Measurements from ENCODE around the gene ZNF407.

ZNF407 gene

DNA sequence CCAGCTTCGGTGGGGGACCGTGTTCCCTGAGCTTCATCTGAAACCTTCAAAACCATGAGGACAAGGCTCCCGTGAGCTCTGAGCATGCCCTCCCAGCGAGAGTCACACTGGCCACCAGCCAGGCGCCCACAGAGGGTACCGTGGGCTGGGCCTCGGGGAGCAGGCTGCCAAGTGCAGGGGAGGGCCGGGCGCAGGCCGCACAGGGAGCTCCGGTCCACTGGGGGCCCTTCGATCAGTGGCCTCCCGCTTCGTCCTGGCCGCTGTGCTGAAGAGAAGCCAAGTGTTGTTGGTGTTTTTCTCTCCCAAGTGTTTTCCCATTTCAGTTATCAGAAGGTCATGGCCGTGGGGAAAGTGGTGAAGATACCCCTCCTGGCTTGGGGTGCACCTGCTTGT lies 466.8 kb downstream of the ZNF407 start:
- Histone ChIP-seq H3K4me3 (ENCODE audit: low read depth in 1 of 2, low read length in 2 of 2) (no peak overlapping the region), H3K9me3 (ENCODE audit: control insufficient read depth in 1 of 2, low read length in 2 of 2) (no peaks in the 10 kb centered on the region)

DNA sequence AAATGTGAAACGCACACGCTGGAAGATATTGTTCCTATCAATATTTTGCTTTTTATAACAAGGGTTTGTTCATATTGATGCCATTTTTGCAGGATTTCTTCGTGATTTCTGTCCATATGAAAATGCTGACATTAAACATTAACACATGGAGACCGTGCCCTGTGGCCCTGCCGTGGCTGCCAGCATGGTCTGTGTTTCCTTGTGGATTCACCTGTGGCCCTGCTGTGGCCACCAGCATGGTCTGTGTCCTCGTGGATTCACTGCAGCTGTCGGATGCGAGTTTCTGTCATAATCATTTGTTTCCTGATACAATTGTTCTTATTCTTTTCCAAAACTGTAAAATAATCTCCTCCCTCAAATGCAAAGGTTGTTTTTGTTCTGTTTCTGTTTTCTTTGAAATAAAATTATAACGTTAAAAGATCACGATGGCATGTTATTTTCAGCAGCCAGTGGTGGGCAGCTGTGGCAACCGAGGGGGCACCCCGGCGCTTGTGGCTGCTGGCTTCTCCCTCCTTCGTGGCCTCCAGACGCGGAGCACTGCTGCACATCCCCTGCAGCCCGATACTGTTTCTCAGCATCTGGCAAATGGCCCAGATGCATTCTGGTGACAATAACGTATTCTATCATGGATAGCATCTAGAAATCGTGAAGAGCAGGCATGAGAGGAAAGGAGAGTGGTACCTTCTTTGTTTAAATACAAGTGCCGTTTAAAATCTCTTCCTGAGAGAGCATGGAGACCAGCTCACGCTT lies 467.8 kb downstream of the ZNF407 start:
- Histone ChIP-seq H3K4me1 (ENCODE audit: control insufficient read depth in 1 of 2, insufficient read depth in 2 of 2, low read length in 2 of 2) (no peaks in the 10 kb centered on the region), H3K4me3 (ENCODE audit: low read depth in 1 of 2, low read length in 2 of 2) (no peak overlapping the region), H3K27ac (ENCODE audit: low read length) (no peak overlapping the region), H3K27me3 (ENCODE audit: low read depth, low read length) (no peaks in the 10 kb centered on the region), H3K9me3 (ENCODE audit: control insufficient read depth in 1 of 2, low read length in 2 of 2) (no peaks in the 10 kb centered on the region), H3K36me3 (ENCODE audit: control insufficient read depth in 1 of 2, insufficient read depth in 2 of 2, low read length in 2 of 2) (peaks cover 0 to 30% of the 10 kb centered on the region in 2 donors)

More for the DNA sequence above, 466.8 kb downstream of the ZNF407 start:
- H3K27ac ChIP-seq (ENCODE audit: low read length) = no peak overlapping the region
- H3K27me3 ChIP-seq (ENCODE audit: low read depth, low read length) = no peaks in the 10 kb centered on the region
- peaks cover 0 to 30% of the 10 kb centered on the region in 2 donors for H3K36me3 ChIP-seq (ENCODE audit: control insufficient read depth in 1 of 2, insufficient read depth in 2 of 2, low read length in 2 of 2)
- no peaks in the 10 kb centered on the region for H3K4me1 ChIP-seq (ENCODE audit: control insufficient read depth in 1 of 2, insufficient read depth in 2 of 2, low read length in 2 of 2)

DNA sequence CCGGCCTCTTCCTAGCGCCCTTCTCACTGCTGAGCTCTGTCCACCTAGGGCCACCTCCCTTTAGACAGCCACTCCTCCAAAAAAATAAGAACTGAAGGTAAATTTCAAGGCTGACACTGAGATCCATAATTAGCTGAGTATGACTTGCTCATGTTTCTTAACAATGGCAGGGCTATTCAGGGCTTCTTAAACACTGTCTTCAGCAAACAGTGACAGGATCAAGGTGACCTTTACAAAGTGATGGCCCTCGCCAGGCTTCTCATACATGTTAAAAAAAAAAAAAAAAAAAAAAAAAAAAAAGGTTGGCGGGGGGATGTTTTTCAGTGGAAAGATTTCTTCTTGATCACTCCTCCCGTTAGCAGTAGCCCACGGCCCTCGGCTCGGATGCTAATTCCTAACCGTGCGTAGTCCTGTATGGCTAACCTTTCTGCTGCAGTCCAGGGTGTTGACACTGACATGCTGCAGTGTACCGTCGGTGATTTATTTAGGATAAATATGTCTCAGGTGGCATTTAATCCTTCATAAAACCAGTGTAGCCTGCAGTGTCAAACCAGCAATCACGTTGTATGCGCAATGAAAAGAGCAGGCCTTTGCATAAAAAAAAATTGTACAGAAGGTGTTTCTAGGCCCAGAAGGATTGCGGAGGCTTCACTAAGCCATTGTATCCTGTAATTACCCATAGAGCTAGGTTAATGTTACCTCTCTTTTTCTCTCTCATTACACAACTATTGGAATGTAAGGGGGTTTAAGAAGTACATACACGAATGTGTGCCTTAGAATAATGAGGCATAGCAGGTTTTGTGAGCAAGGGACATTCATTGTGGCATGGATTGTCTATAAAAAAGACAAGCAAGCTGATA lies 468.6 kb downstream of the ZNF407 start:
- no peak overlapping the region for H3K27ac ChIP-seq (ENCODE audit: low read length)
- no peak overlapping the region for H3K4me3 ChIP-seq (ENCODE audit: low read depth in 1 of 2, low read length in 2 of 2)
- H3K4me1 ChIP-seq (ENCODE audit: control insufficient read depth in 1 of 2, insufficient read depth in 2 of 2, low read length in 2 of 2) = no peaks in the 10 kb centered on the region
- H3K9me3 ChIP-seq (ENCODE audit: control insufficient read depth in 1 of 2, low read length in 2 of 2) = no peaks in the 10 kb centered on the region
- H3K27me3 ChIP-seq (ENCODE audit: low read depth, low read length) = no peaks in the 10 kb centered on the region
- H3K36me3 ChIP-seq (ENCODE audit: control insufficient read depth in 1 of 2, insufficient read depth in 2 of 2, low read length in 2 of 2) = peaks cover 0 to 30% of the 10 kb centered on the region in 2 donors

DNA sequence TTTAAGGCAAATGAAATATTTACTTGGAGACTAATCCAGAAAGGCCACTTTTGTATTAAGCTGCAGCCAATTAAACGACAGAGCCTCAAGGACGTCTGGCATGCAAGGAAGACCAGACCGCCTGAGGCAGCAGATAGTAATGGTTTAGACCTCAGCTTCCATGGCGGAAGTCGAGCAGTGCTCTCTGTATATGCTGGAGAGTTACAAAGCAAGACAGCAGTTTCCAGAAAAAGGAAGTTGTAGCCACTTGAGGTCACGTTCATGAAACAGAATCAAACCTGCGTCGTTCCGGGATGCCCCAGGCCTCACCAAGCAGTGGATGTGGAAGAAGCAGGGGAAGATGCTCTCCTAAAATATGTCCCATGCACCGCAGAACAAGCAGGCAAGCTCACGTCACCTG lies 469.3 kb downstream of the ZNF407 start:
- H3K4me1 ChIP-seq (ENCODE audit: control insufficient read depth in 1 of 2, insufficient read depth in 2 of 2, low read length in 2 of 2) = no peaks in the 10 kb centered on the region
- H3K27ac ChIP-seq (ENCODE audit: low read length) = no peak overlapping the region
- peaks cover 0 to 25% of the 10 kb centered on the region in 2 donors for H3K36me3 ChIP-seq (ENCODE audit: control insufficient read depth in 1 of 2, insufficient read depth in 2 of 2, low read length in 2 of 2)
- H3K27me3 ChIP-seq (ENCODE audit: low read depth, low read length) = no peaks in the 10 kb centered on the region
- no peak overlapping the region for H3K4me3 ChIP-seq (ENCODE audit: low read depth in 1 of 2, low read length in 2 of 2)
- H3K9me3 ChIP-seq (ENCODE audit: control insufficient read depth in 1 of 2, low read length in 2 of 2) = no peaks in the 10 kb centered on the region

DNA sequence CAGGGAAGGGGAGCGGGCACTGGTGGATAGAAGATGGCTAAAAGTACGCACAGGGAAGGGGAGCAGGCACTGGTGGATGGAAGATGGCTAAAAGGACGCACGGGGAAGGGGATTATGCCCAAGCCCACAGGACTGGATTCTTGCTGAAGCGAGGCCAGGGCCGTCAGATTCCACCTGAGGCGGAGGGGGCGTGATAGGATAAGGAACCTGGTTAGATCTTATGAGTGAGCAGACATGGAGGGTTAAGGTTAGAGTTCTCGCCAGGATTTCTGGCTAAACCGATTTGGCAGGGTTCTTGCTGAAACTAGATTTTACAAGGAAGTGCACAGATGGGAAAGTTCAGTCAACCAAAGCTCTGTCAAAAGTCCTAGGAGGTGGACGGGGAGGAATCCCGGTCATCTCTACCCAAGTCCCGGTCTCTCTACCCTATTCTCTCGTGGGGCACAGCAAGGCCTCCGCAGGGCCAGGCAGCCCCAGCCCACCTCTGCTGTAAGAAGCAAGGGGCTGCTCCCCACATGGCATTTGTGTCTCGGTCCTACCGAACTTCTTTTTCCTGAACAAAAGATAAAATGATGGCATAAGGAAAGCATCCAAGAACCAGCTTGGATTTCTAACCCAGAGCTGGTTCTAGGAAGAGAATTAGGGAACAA lies 470.5 kb downstream of the ZNF407 start:
- Histone ChIP-seq H3K36me3 (ENCODE audit: control insufficient read depth in 1 of 2, insufficient read depth in 2 of 2, low read length in 2 of 2) (peaks cover 0 to 23% of the 10 kb centered on the region in 2 donors), H3K9me3 (ENCODE audit: control insufficient read depth in 1 of 2, low read length in 2 of 2) (no peaks in the 10 kb centered on the region), H3K4me3 (ENCODE audit: low read depth in 1 of 2, low read length in 2 of 2) (no peak overlapping the region), H3K4me1 (ENCODE audit: control insufficient read depth in 1 of 2, insufficient read depth in 2 of 2, low read length in 2 of 2) (no peaks in the 10 kb centered on the region), H3K27me3 (ENCODE audit: low read depth, low read length) (no peaks in the 10 kb centered on the region), H3K27ac (ENCODE audit: low read length) (no peak overlapping the region)

DNA sequence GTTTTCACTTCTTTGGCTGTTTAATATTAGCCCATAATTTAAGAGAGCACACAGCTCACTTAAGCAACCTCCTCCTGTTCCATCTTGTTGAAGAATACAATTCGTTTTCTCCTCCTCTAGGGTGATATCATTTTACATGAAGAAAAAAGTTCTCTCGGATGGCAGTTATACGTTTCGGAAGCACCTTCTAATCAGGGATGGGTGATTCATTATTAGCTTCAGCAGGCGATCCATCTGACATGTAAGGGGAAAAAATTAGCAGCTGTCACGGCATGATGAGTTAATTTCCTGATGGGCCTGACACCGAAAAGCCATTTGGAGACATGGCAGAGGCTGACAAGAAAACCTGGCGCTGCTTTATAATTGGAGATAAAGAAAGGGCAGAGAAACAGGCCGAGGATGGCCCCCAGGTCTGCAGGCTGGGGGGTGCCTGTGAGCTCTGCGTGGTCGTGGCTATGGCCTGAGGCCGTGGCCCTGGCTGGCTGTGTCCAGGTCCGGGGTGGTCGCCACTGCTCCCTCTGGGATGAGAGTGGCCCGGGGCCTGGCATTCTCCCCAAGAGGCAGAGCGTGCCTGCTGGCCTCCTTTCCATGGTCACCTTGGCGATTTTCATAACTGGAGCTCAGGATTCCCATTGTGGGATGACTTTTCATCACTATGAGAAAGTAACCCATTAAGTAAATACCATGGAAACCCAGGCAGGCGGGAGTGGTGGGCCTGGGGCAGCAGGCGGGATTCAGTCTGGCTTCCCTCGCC lies 471.2 kb downstream of the ZNF407 start:
- no peaks in the 10 kb centered on the region for H3K27me3 ChIP-seq (ENCODE audit: low read depth, low read length)
- no peak overlapping the region for H3K27ac ChIP-seq (ENCODE audit: low read length)
- no peaks in the 10 kb centered on the region for H3K9me3 ChIP-seq (ENCODE audit: control insufficient read depth in 1 of 2, low read length in 2 of 2)
- H3K4me3 ChIP-seq (ENCODE audit: low read depth in 1 of 2, low read length in 2 of 2) = no peak overlapping the region
- no peaks in the 10 kb centered on the region for H3K4me1 ChIP-seq (ENCODE audit: control insufficient read depth in 1 of 2, insufficient read depth in 2 of 2, low read length in 2 of 2)
- peaks cover 0 to 15% of the 10 kb centered on the region in 2 donors for H3K36me3 ChIP-seq (ENCODE audit: control insufficient read depth in 1 of 2, insufficient read depth in 2 of 2, low read length in 2 of 2)

DNA sequence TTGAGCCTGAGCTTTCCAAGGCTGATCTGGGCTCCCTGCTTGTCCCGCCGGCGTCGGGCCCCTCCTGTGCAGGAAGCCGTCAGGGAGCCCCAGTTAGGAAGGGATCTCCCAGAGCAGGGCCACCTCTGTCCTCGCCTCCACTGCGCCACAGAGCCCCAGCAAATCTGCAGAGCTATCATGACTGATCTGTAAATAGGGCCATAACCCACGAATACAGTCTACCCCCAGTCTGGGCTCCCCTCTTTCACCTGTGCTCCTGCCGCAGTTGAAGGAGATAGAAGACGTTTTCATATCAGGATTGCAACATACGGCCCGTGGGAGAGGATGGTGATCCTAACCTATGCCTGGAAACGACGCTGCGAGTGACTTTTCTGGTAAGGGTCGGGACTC lies 472.6 kb downstream of the ZNF407 start:
- peaks cover 0 to 1% of the 10 kb centered on the region in 2 donors for H3K36me3 ChIP-seq (ENCODE audit: control insufficient read depth in 1 of 2, insufficient read depth in 2 of 2, low read length in 2 of 2)
- peak overlapping the region; percentile 43 for H3K27ac ChIP-seq (ENCODE audit: low read length)
- no peaks in the 10 kb centered on the region for H3K4me1 ChIP-seq (ENCODE audit: control insufficient read depth in 1 of 2, insufficient read depth in 2 of 2, low read length in 2 of 2)
- H3K27me3 ChIP-seq (ENCODE audit: low read depth, low read length) = no peaks in the 10 kb centered on the region
- no peaks in the 10 kb centered on the region for H3K9me3 ChIP-seq (ENCODE audit: control insufficient read depth in 1 of 2, low read length in 2 of 2)
- H3K4me3 ChIP-seq (ENCODE audit: low read depth in 1 of 2, low read length in 2 of 2) = no peak overlapping the region

DNA sequence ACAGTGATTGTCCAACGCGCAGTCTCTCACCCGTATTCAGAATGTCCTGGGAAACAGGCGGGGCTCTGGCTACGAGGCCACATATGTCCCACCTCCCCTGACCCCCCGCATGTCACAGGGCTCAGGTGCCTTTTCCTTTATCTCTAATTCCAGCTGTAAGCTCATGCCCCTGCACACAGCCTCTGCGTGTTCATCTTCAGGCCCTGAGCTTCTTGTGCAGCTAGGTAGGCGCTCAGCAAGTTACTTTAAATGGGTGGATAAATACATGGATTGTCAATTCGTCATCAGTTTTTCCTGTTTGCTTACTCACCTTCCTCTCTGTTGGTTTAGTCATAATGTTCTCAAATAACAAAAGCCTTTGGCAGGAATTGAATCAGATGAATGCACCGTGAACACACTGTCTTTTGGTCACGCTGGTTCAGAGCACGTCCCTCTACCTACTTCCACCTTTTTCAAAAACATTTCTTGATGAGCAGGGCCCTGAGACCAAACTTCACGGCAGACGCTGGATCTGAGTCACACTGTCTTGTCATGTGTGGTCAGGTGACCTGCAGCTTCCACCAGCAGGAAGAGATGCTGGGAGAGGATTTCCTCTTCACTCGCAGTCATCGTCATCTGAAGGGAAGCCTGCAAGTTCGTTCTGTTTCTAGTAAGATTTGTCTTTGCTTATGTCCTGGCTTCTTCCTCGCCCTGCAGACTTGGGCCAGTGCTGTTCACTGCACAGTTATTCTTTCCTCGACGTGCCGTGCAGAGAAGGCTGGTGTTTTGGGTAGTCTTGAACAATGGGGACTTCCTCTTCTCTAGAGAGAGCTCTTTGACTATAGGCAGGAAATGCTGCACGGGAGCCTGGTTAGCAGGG lies 473.2 kb downstream of the ZNF407 start:
- Histone ChIP-seq H3K27me3 (ENCODE audit: low read depth, low read length) (no peaks in the 10 kb centered on the region), H3K4me1 (ENCODE audit: control insufficient read depth in 1 of 2, insufficient read depth in 2 of 2, low read length in 2 of 2) (no peaks in the 10 kb centered on the region), H3K4me3 (ENCODE audit: low read depth in 1 of 2, low read length in 2 of 2) (peak overlapping the region in 1 of 2 donors; percentile 28), H3K27ac (ENCODE audit: low read length) (peak overlapping the region; percentile 48), H3K36me3 (ENCODE audit: control insufficient read depth in 1 of 2, insufficient read depth in 2 of 2, low read length in 2 of 2) (no peaks in the 10 kb centered on the region), H3K9me3 (ENCODE audit: control insufficient read depth in 1 of 2, low read length in 2 of 2) (peaks cover 0 to under 1% of the 10 kb centered on the region in 2 donors)

DNA sequence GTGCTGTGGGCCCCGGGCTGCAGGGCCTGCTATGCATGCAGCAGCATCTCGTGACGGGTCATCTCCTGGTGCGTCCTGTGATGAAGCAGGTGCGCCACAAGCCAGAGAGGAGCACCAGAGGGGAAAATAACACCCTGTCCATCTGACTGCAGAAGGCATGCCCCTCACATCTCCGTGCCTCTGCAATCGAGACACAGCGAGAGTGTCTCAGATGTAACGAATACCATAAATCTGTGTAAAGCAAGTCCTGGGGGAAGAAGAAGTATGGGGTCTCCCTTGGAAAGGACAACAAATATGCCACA lies 473.8 kb downstream of the ZNF407 start:
- Histone ChIP-seq H3K9me3 (ENCODE audit: control insufficient read depth in 1 of 2, low read length in 2 of 2) (peaks cover 0 to 3% of the 10 kb centered on the region in 2 donors), H3K27ac (ENCODE audit: low read length) (peak overlapping the region; percentile 48), H3K36me3 (ENCODE audit: control insufficient read depth in 1 of 2, insufficient read depth in 2 of 2, low read length in 2 of 2) (no peaks in the 10 kb centered on the region), H3K4me3 (ENCODE audit: low read depth in 1 of 2, low read length in 2 of 2) (peak overlapping the region in 1 of 2 donors; percentile 28), H3K27me3 (ENCODE audit: low read depth, low read length) (no peaks in the 10 kb centered on the region), H3K4me1 (ENCODE audit: control insufficient read depth in 1 of 2, insufficient read depth in 2 of 2, low read length in 2 of 2) (no peaks in the 10 kb centered on the region)

DNA sequence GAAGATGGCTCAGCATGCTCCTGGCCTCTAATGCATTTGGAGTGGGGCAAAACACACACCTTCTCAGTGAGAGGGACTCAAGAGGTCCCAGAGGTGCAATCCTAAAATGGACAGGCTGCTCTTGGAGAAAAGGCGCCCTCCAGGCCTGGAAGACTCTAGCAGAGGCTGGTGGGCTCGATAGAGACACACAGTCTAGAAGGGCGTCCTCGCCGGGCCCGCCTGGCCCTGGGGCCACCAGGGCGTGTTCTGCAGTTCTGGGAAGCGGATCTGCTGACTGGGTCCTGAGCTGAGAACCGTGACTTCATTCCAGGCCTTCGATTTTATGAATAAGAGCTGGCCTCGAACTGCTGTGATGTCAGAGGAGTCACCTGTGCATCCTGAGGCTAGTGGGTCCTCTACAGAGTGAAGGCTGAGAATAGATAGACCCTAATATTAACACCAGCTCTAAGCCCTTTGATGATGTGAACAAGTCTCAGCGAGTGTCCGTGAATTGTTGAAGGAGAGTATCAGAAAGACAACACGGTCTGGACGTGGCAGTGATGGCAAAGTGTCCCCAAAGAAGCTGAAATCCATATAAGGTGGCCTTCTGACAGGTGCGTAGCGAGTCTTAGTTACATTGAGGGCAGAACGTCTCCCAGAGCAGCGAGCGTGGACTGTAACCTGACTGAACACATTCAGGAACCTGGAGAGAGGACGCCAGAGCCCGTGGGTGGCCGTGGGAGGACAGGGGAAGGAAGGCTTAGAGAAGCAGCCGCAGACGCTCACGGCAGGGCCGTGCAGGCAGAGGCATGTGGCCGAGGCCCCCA lies 474.4 kb downstream of the ZNF407 start:
- Histone ChIP-seq H3K4me1 (ENCODE audit: control insufficient read depth in 1 of 2, insufficient read depth in 2 of 2, low read length in 2 of 2) (no peaks in the 10 kb centered on the region), H3K27ac (ENCODE audit: low read length) (peak overlapping the region; percentile 48), H3K4me3 (ENCODE audit: low read depth in 1 of 2, low read length in 2 of 2) (no peak overlapping the region), H3K9me3 (ENCODE audit: control insufficient read depth in 1 of 2, low read length in 2 of 2) (peaks cover 0 to 9% of the 10 kb centered on the region in 2 donors), H3K27me3 (ENCODE audit: low read depth, low read length) (no peaks in the 10 kb centered on the region), H3K36me3 (ENCODE audit: control insufficient read depth in 1 of 2, insufficient read depth in 2 of 2, low read length in 2 of 2) (no peaks in the 10 kb centered on the region)
